ENCODE data around the gene ART5.
"Not testable (repeated sequence)": the region's sequence is repeated elsewhere in the genome, so short reads cannot be mapped to it uniquely, and the experiment has no call there.

Gene ART5

DNA sequence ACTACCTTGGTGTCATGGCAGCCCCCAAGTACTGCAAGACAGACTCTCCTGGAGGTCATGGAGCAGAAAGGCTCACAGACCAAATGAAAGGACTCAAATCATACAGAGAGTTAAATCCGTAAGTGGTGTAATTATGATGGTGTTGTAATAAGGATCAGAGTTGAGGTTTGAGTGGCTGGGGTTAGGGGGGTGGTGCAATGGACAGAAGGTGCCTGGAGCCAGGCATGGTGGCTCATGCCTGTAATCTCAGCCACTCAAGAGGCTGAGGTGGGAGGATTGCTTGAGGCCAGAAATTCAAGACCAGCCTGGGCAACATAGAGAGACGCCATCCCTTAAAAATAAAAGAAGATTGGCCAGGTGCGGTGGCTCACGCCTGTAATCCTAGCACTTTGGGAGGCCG lies 18.7 kb downstream of the ART5 start:
- DNase-seq (ENCODE audit: low read depth in 2 of 3, low spot score in 1 of 3) = no peak

DNA sequence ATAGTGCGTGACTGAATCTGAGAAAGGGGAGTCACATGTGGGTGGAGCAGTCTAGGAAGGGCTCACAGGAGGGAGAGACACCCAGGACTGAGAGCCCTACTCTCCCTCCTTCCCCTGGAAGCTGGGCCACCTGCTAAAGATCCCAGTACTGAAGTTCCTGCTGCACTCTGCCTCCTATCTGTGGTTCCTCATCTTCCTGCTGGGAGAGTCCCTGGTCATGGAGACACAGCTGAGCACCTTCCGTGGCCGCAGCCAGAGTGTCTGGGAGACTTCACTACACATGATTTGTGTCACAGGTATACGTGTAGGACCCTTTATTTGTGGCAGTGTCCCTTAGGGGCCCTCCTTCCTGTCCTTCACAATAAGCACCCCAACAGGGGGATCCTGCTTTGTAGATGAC lies 19.3 kb downstream of the ART5 start:
- no peak for DNase-seq (ENCODE audit: low read depth in 2 of 3, low spot score in 1 of 3)

DNA sequence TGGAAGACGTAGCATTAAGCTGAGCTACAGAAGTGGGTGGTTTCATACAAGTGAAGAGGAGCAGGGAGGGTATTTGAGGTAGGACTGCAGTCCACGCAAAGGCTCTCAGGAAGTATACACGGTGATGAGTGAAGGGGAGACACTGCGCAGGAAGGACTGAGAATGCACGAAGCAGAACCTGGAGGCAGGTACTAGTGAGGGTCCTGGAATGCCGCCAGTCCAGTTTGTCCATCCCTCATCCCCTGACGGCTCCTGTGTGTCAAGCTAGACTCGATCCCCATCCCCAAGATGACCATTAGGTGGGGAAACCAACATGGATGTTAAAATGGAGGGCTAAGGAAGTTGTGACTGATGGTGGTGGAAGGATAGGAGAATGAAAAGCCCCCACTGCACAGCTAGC lies 23.8 kb downstream of the ART5 start:
- no peak for DNase-seq (ENCODE audit: low read depth in 2 of 3, low spot score in 1 of 3)

- no peak for DNase-seq (ENCODE audit: low read depth in 2 of 3, low spot score in 1 of 3)
Measured at GRCh38 chr11:3616721-3617460, 24.9 kb downstream of the ART5 start.

GRCh38 chr11:3615998-3616397 lies 25.8 kb downstream of the ART5 start:
- no peak for DNase-seq (ENCODE audit: low read depth in 2 of 3, low spot score in 1 of 3)

DNA sequence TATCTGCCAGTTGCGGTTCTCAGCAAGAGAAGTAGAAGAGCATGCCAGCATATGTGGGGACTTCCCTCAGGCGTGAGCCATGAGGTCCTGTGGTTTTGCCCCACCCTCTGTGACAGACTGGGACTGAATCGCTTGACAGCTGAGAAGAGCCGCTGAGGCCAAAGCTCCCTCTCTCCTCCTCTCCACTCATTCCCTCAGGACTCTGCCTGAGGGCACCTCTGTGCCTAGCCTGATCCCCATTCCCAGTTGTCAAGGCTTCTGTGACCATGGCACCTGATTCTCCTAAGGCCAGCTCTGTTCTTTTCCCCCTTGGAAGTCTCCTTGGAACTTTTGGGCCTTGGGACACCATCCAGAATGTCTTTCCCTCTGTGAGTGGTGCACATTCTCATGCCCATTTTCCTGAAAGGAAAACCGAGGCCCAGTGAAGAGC lies 27.0 kb downstream of the ART5 start:
- peak; percentile 29 to 38 (median 31) for DNase-seq (ENCODE audit: low read depth in 2 of 3, low spot score in 1 of 3)

GRCh38 chr11:3613998-3614741 lies 27.6 kb downstream of the ART5 start:
- no peak for DNase-seq (ENCODE audit: low read depth in 2 of 3, low spot score in 1 of 3)

DNA sequence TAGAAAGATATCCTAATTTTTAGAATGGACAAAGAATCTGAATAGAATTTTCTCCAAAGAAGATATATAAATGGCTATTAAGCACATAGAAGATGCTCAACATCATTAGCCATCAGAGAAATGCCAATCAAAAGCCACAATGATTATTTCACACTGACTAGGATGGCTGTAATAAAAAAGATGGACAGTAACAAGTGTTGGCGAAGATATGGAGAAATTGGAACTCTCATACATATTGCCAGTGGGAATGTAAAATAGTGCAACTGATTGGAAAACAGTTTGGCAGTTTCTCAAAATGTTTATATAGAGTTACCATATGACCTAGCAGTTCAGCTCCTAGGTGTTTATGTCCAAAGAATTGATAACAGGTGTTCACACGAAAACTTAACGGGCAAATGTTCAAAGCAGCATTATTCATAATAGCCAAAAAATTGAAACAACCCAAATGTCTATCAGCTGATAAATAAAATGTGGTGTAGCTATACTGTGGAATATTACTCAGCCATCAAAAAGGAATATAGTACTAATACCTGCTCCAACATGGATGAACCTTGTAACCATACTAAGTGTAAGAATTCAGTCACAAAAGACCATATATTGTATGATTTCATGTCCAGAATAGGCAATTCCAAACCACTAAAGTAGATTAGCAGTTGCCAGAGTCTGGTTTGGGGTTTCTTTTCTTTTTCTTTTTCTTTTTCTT lies 29.7 kb downstream of the ART5 start:
- no peak for DNase-seq (ENCODE audit: low read depth in 2 of 3, low spot score in 1 of 3)

DNA sequence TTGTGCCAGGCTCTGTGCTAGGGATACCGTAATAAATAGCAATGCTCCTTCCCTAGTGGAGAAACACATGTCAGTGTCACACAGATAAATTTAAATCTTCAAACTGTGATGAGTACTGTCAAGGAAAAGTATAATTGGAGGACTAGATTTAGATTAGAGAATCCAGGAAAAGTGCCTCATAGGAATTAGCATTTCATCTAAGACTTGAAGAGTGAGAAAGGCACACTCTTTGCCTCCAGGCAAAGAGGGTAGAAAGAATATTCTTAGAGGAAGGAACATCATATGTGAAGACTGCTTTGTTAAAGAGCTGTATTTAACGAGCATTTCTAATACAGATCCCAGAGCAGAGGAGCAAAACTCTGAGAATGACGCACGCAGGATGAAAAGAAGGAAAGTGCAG lies 30.9 kb downstream of the ART5 start:
- no peak for DNase-seq (ENCODE audit: low read depth in 2 of 3, low spot score in 1 of 3)

- DNase-seq (ENCODE audit: low read depth in 2 of 3, low spot score in 1 of 3) = peak in 1 of 3 donors; percentile 67
Measured at GRCh38 chr11:3609416-3610265, 32.2 kb downstream of the ART5 start.

DNA sequence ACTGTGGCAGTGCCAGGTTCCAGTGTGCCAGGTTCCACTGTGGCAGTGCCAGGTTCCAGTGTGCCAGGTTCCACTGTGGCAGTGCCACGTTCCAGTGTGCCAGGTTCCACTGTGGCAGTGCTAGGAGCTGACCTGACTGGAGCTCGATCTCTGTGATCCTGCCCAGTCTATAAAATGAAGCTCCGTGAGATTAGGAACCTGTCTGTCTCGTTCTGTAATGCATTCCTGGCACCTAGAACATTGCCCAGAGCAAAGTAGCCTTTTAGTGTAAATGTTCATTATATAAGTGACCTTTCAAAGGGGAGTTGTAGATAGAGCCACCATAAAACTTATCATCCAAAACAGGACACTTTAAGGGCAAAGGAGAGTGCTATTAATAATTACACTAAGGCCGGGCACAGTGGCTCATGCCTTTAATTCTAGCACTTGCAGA lies 36.0 kb downstream of the ART5 start:
- DNase-seq (ENCODE audit: low read depth in 2 of 3, low spot score in 1 of 3) = no peak

GRCh38 chr11:3605283-3605662 lies 36.5 kb downstream of the ART5 start:
- DNase-seq (ENCODE audit: low read depth in 2 of 3, low spot score in 1 of 3) = no peak

- DNase-seq (ENCODE audit: low read depth in 2 of 3, low spot score in 1 of 3) = no peak
Measured at GRCh38 chr11:3604167-3604566, 37.6 kb downstream of the ART5 start.

DNA sequence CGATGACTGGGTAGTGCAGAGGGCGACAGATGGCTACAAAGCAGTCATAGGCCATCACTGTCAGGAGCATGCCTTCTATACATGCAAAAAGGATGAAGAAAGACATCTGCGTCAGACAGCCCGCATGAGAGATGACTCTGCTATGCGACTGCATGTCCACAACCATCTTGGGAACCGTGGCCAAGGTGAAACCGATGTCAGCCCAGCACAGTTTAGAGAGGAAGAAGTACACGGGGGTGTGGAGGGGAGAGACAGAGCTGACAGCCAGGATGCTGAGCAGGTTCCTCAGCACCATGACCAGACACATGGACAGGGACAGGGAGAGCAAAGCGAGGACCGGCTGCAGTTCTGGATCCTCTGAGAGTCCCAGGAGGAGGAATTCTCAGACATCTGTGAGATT lies 41.6 kb downstream of the ART5 start:
- DNase-seq (ENCODE audit: low read depth in 2 of 3, low spot score in 1 of 3) = not testable (repeated sequence)

DNA sequence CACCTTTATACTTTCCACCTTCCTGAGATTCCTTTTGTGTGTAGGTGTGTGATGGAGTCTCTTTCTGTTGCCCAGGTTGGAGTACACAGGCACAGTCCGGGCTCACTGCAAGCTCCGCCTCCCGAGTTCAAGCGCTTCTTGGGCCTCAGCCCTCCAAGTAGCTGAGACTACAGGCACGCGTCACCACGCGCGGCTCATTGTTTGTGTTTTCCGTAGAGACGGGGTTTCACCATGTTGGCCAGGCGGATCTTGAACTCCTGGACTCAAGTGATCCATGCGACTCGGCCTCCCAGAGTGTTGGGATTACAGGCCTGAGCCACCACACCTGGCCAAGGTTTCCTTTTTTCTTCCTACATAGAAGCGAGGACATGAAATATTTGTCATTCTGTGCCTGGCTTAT lies 44.0 kb downstream of the ART5 start:
- DNase-seq (ENCODE audit: low read depth in 2 of 3, low spot score in 1 of 3) = not testable (repeated sequence)

- not testable (repeated sequence) for DNase-seq (ENCODE audit: low read depth in 2 of 3, low spot score in 1 of 3)
Measured at GRCh38 chr11:3591326-3591725, 50.5 kb downstream of the ART5 start.

- not testable (repeated sequence) for DNase-seq (ENCODE audit: low read depth in 2 of 3, low spot score in 1 of 3)
Measured at GRCh38 chr11:3590193-3590592, 51.6 kb downstream of the ART5 start.

DNA sequence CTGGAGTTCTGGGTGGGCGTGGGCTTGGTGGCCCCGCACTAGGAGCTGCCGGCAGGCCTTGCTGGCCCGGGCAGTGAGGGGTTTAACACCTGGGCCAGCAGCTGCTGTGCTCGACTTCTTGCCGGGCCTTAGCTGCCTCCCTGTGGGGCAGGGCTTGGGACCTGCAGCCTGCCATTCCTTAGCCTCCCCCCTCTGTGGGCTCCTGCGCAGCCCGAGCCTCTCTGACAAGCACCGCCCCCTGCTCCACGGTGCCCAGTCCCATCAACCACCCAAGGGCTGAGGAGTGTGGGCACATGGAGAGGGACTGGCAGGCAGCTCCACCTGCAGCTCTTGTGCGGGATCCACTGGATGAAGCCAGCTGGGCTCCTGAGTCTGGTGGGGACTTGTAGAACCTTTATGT lies 53.0 kb downstream of the ART5 start:
- not testable (repeated sequence) for DNase-seq (ENCODE audit: low read depth in 2 of 3, low spot score in 1 of 3)

Data from stimulated activated CD4-positive, alpha-beta T cell treated with anti-CD3 and anti-CD28 coated beads, Interleukin-12 subunit alpha, Interleukin-12 subunit beta, amount 100 ng/mL, for 48 hours (primary cell).